Measurements from ENCODE around the gene KIAA1210. TPM values are rescaled to one million over a fixed set of nuclear protein-coding genes. Genes with fewer than 3 reads are reported as not detected.

The KIAA1210 gene
- total and polyA plus RNA-seq, 2 of the 8 experiments (the other 6 are each of a cell fraction or from before 2014, with no cell fraction given) = 0.02 TPM; not detected in 1

- TF ChIP-seq NRF1 (IDR thresholded peaks at IDR 0.05; ENCODE audit: low read depth, low read length) = no peak
- no peak for TF ChIP-seq TEAD4 (IDR thresholded peaks at IDR 0.05; ENCODE audit: low read depth, low read length)
- H3K23ac ChIP-seq (ENCODE audit: insufficient read length) = no peak overlapping the region
These were observed 64.8 kb downstream of the KIAA1210 start for GRCh38 chrX:119062750-119063374.

More at GRCh38 chrX:119062750-119063374, 64.8 kb downstream of the KIAA1210 start:
- Histone ChIP-seq H2BK12ac (ENCODE audit: low read depth, low read length) (no peak overlapping the region), H4K8ac (ENCODE audit: extremely low read depth, insufficient read depth, low read length) (no peak overlapping the region), H3K27ac (ENCODE audit: low read depth, low read length) (no peak overlapping the region), H2AK5ac (ENCODE audit: low read depth, low read length) (no peak overlapping the region), H3K4me3 (ENCODE audit: extremely low read depth in 1 of 4, insufficient read depth in 2 of 4, low read depth in 3 of 4, low read length in 4 of 4) (no peak overlapping the region), H2BK20ac (ENCODE audit: low read length) (no peak overlapping the region), H4K5ac (ENCODE audit: insufficient read length, low read depth, low read length) (no peak overlapping the region), H3K27me3 (replicated peaks in 1 of 4; ENCODE audit: control insufficient read depth in 3 of 4, extremely low read depth in 1 of 4, insufficient read depth in 3 of 4, low read length in 3 of 4) (no peaks in the 10 kb centered on the region), H3K9ac (replicated peaks in 1 of 4; ENCODE audit: extremely low read depth in 1 of 4, low read depth in 3 of 4, low read length in 3 of 4) (no peak overlapping the region), H2BK15ac (ENCODE audit: low read length) (no peak overlapping the region), H3K4ac (replicated peaks; ENCODE audit: insufficient read length, low read depth, low read length) (no peak overlapping the region), H3K4me2 (ENCODE audit: insufficient read depth in 1 of 2, low read depth in 2 of 2, low read length in 2 of 2) (no peak overlapping the region), H4K91ac (replicated peaks; ENCODE audit: insufficient read length, low read length) (no peak overlapping the region), H3K9me3 (ENCODE audit: insufficient read depth in 2 of 2, low read depth in 1 of 2, low read length in 1 of 2) (no peaks in the 10 kb centered on the region), H2BK5ac (ENCODE audit: low read depth, low read length) (no peak overlapping the region), H2AFZ (ENCODE audit: low read length) (no peak overlapping the region), H3K36me3 (ENCODE audit: control insufficient read depth in 2 of 4, insufficient read depth in 4 of 4, low read length in 3 of 4) (no peaks in the 10 kb centered on the region), H3K79me1 (ENCODE audit: low read depth, low read length) (no peaks in the 10 kb centered on the region), H2BK120ac (replicated peaks; ENCODE audit: low read depth, low read length) (no peak overlapping the region), H3K4me1 (replicated peaks in 1 of 4; ENCODE audit: control insufficient read depth in 3 of 4, insufficient read depth in 4 of 4, low read length in 3 of 4) (peaks cover 0 to 3% (median 0%) of the 10 kb centered on the region in 4 experiments; a peak in 2 of 7 replicates), H3K23me2 (ENCODE audit: low read depth, low read length) (no peaks in the 10 kb centered on the region), H3K18ac (ENCODE audit: extremely low read depth, low read length) (no peak overlapping the region), H3K14ac (ENCODE audit: insufficient read length) (no peak overlapping the region), H4K20me1 (replicated peaks in 1 of 2; ENCODE audit: control insufficient read depth in 1 of 2, insufficient read depth in 2 of 2, low read length in 2 of 2) (no peaks in the 10 kb centered on the region), H3K56ac (replicated peaks; ENCODE audit: insufficient read length, low read depth, low read length) (no peak overlapping the region), H3K79me2 (ENCODE audit: control insufficient read depth in 1 of 2, insufficient read depth in 2 of 2, low read length in 2 of 2) (no peaks in the 10 kb centered on the region)
- POLR2A ChIA-PET (ENCODE audit: partially characterized antibody) = no interaction called here
- no peak for FAIRE-seq
- CTCF ChIA-PET (ENCODE audit: partially characterized antibody) = interaction anchor here (0.5 to 1.2 kb wide), 5 partner anchors 58 to 358 kb away, joined by 3 to 4 read pairs (median 3); no protein-coding TSS in a partner anchor
- WGBS, 2 experiments (ENCODE audit: extremely low coverage in 1 of 2, insufficient coverage in 1 of 2, insufficient read length in 1 of 2, insufficient replicate concordance in 2 of 2, low coverage in 1 of 2, low lambda C conversion rate in 2 of 2, missing lambda C conversion rate in 1 of 2) = 65% methylated on average over 6 of the region's 6 CpGs; no CpG with 5 or more reads in 1 of the 2 experiments
- DNase-seq (ENCODE audit: low read depth in 1 of 2, low spot score in 2 of 2) = no peak

Data from H1 (cell line).